ENCODE measurements around the gene KIAA1217.
A peak's percentile ranks its signal among the peaks of the same experiment; 100 is the strongest.

Gene KIAA1217

GRCh38 chr10:24249829-24250415 is 41.0 kb downstream of the KIAA1217 start:
- H3K4me3 ChIP-seq (ENCODE audit: control insufficient read depth, low read depth, low read length): no peak overlapping the region
- peak; percentile 52 for DNase-seq (ENCODE audit: low read depth)
- TF ChIP-seq CTCF (conservative IDR thresholded peaks at IDR 0.05; ENCODE audit: control insufficient read depth, insufficient read depth, low read depth, low read length): no peak

DNA sequence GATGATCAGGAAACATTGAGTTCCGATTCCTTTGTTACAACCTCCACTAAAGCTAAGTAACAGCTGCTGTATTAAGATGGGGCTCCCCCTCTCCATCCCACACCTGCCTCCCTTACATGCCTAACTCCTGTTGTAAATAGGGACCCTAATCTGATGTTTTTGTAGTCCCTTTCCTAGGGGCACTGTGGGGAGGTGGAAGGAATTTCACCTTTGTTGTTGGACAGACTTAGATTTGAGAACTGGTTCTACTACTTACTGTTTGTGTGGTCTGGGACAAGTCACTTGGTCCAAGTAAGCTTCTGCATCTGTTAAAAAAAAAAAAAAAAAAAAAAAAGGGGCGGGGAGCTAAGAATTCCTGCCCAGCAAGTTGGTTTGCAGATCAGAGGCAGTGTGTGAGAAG is 42.6 kb downstream of the KIAA1217 start:
- no peak overlapping the region for H3K4me3 ChIP-seq (ENCODE audit: control insufficient read depth, low read depth, low read length)
- no peak for DNase-seq (ENCODE audit: low read depth)
- TF ChIP-seq CTCF (conservative IDR thresholded peaks at IDR 0.05; ENCODE audit: control insufficient read depth, insufficient read depth, low read depth, low read length): no peak

- no peak for TF ChIP-seq CTCF (conservative IDR thresholded peaks at IDR 0.05; ENCODE audit: control insufficient read depth, insufficient read depth, low read depth, low read length)
- peak; percentile 75 for DNase-seq (ENCODE audit: low read depth)
- no peak overlapping the region for H3K4me3 ChIP-seq (ENCODE audit: control insufficient read depth, low read depth, low read length)
Observed at GRCh38 chr10:24254180-24254579, 45.2 kb downstream of the KIAA1217 start.

DNA sequence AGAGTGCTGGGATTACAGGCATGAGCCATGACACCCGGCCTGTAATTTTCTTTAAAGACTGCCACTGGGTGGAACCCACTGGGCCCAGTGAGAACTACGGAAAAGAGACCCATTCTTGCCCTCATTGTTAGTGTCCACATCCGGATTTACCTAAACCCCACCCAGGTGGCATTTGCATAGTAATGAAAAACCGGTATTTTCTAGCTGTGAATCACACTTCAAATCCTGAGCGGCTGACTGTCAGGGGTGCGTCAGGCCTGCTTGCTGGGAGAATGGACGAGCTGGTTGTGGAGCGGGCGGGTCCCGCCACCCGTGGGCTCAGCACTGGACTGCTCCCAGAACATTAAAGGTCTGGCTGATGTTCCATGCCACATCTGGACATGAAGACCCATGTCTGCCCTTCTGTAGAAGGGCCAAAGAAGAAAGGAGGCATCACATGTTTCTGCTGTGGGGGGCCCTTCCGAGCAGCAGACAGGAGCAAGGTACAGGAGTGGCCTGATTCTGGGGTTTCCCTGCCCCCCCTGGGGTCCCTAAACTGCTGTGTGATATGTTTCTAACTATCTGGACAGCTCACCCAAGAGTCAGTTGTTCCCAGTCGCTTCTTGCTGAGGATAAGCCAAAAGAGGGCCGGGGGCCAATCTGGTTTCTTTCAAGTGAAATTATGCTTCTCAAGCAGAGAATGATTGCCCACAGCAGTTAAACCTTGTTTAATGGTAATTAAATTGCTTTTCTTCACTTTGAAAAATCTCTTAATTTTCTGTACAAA is 46.4 kb downstream of the KIAA1217 start:
- H3K4me3 ChIP-seq (ENCODE audit: control insufficient read depth, low read depth, low read length): no peak overlapping the region
- DNase-seq (ENCODE audit: low read depth): no peak
- no peak for TF ChIP-seq CTCF (conservative IDR thresholded peaks at IDR 0.05; ENCODE audit: control insufficient read depth, insufficient read depth, low read depth, low read length)

- no peak for DNase-seq (ENCODE audit: low read depth)
- no peak for TF ChIP-seq CTCF (conservative IDR thresholded peaks at IDR 0.05; ENCODE audit: control insufficient read depth, insufficient read depth, low read depth, low read length)
- no peak overlapping the region for H3K4me3 ChIP-seq (ENCODE audit: control insufficient read depth, low read depth, low read length)
Observed at GRCh38 chr10:24255881-24256311, 47.0 kb downstream of the KIAA1217 start.

DNA sequence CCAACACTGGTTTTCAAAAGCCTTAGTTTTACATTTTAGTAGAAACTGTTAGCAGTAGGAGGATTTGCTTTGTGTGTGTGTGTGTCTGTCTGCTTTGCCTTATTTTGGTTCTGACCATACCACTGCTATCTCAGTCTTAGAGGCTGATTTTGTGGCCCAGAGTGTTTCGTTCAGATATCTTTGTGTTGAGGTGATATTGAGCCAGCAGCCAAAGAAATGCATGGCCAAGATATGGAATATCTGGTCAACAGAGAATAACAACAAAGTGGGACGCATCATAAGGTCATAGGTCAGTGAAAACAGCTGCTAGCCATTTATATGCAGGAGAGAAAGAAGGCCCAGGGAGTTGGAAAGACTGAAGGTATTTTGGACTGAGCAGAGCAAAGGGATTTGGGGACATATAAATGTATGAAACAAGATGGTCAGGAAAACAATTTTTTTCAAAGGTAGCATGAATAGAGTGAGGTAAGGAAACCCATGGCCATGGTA is 47.7 kb downstream of the KIAA1217 start:
- DNase-seq (ENCODE audit: low read depth): peak; percentile 33
- no peak for TF ChIP-seq CTCF (conservative IDR thresholded peaks at IDR 0.05; ENCODE audit: control insufficient read depth, insufficient read depth, low read depth, low read length)
- H3K4me3 ChIP-seq (ENCODE audit: control insufficient read depth, low read depth, low read length): no peak overlapping the region
